Stimulated activated CD8-positive, alpha-beta memory T cell treated with anti-CD3 and anti-CD28 coated beads, Interleukin-15, amount 100 ng/mL, for 4 hours (primary cell): ENCODE data around the gene TNFRSF6B.
A peak's percentile ranks its signal among the peaks of the same experiment; 100 is the strongest.
"Not testable (repeated sequence)": the region's sequence is repeated elsewhere in the genome, so short reads cannot be mapped to it uniquely, and the experiment has no call there.

Experiments used
- DNase-seq, 2 donors: peaks; one replicate each; pipeline ENCODE4 v3.0.0-alpha.2; 2020; ENCODE audit warnings: low read depth in 2 of 2

TNFRSF6B gene

GRCh38 chr20:63708301-63709148 is 12.1 kb downstream of the TNFRSF6B start:
- no peak for DNase-seq

DNA sequence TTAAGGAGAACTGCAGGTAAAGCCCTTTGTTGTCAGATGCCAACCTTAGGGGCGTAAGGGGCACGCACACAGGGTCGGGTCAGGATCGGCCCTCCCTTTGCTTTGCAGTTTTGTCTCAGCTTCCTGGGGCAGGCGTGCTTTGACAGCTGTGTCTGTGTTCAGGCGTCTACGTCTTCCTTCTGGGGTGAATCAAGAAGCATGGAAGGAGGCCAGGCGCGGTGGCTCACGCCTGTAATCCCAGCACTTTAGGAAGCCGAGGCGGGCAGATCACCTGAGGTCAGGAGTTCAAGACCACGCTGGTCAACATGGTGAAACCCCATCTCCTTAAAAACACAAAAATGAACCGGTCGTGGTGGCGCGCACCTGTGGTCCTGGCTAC is 12.7 kb downstream of the TNFRSF6B start:
- DNase-seq: no peak

DNA sequence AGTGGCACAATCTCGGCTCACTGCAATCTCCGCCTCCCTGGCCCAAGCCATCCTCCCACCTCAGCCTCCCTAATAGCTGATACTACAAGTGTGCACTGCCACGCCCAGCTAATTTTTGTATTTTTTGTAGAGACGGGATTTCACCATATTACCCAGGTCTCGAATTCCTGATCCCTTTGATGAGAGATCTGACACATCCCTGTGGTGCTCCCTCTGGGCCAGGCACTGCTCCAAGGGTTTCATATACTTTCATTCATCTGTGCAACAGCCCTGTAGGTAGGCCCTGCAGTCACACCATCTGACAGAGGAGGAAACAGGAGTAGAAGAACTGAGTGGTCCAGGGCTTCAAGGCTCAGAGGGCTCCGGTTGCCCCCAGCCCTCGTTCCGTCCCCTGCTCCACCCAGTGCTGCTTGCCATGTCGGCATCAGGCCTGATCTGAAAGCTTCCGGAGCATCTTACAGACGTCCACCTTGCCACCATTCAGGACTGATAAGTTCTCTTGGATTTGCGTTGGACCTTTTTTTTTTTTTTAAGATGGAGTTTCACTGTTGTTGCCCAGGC is 14.7 kb downstream of the TNFRSF6B start:
- no peak for DNase-seq

GRCh38 chr20:63712191-63712590 is 15.7 kb downstream of the TNFRSF6B start:
- no peak for DNase-seq

- no peak for DNase-seq
These were observed 18.4 kb downstream of the TNFRSF6B start for GRCh38 chr20:63714858-63715257.

- DNase-seq: no peak
These were observed 22.5 kb downstream of the TNFRSF6B start for GRCh38 chr20:63718996-63719395.

- not testable (repeated sequence) for DNase-seq
These were observed 26.6 kb downstream of the TNFRSF6B start for GRCh38 chr20:63722967-63723622.

- not testable (repeated sequence) for DNase-seq
These were observed 33.8 kb downstream of the TNFRSF6B start for GRCh38 chr20:63730189-63730733.

DNA sequence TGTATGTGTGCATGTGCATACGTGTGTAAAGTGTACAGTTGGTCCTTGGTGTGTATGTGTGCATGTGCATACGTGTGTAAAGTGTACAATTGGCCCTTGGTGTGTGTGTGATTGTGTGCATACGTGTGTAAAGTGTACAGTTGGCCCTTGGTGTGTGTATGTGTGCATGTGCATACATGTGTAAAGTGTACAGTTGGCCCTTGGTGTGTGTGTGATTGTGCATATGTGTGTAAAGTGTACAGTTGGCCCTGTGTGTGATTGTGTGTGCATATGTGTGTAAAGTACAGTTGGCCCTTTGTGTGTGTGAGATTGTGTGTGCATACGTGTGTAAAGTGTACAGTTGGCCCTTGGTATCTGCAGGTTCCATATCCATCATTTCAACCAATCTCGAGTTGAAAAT is 35.0 kb downstream of the TNFRSF6B start:
- no peak for DNase-seq

DNA sequence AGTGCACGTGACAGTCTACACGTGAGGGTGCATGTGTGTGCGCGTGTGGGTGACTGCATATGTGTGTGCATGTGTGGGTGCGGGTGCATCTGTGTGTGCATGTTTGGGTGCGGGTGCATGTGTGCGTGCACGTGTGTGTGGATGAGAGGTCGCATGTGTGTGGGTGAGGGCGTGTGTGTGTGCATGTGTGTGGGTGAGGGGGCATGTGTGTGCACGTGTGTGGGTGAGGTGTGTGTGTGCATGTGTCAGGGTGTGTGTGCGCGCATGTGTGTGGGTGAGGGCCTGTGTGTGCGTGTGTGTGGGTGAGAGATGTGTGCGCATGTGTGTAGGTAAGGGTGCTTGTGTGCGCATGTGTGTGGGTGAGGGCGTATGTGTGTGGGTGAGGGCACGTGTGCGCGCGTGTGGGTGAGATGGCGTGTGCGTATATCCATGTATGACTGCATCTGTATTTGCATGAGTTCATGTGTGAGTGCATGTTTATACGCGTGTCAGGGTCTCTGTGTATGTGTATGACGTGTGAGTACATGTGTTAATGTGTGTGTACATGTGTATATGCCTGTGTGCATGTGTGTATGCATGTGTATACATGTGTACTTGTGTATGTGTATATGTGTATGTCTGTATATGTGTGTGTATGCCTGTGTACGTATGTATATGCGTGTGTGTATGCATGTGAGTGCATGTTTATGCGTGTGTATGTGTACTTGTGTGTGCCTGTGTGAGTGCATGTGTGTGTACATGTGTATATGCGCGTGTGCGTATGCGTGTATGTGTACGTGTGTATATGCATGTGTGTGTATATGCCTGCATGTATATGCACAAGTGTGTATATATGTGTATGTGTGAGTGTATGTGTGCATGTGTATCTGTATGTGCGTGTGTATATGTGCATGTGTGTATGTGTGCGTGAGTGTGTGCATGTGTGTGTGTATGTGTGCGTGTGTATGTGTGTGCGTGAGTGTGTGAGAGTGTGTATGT is 36.0 kb downstream of the TNFRSF6B start:
- no peak for DNase-seq

DNA sequence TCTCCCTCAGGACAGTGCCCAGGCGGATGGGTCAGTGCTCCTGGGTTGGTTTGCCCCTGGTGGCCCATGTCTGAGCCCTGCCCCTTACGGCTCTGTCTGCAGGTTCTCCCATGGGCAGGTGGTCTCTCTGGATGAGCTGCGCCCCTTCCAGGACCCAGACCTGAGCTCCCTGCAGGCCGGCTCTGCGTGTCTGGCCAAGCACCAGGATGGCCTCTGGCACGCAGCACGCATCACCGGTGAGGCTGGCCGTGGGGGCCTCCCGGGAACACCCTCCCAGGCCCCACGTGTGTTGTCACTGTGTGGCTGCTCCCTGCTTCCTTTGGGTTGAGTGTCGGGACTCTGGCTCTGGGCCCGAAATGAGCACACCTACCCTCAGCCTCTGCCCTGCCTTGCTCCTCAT is 36.7 kb downstream of the TNFRSF6B start:
- no peak for DNase-seq

- no peak for DNase-seq
These were observed 37.2 kb downstream of the TNFRSF6B start for GRCh38 chr20:63733579-63734081.

GRCh38 chr20:63734111-63734945 is 37.9 kb downstream of the TNFRSF6B start:
- no peak for DNase-seq

- DNase-seq: no peak
These were observed 38.8 kb downstream of the TNFRSF6B start for GRCh38 chr20:63734946-63735858.

DNA sequence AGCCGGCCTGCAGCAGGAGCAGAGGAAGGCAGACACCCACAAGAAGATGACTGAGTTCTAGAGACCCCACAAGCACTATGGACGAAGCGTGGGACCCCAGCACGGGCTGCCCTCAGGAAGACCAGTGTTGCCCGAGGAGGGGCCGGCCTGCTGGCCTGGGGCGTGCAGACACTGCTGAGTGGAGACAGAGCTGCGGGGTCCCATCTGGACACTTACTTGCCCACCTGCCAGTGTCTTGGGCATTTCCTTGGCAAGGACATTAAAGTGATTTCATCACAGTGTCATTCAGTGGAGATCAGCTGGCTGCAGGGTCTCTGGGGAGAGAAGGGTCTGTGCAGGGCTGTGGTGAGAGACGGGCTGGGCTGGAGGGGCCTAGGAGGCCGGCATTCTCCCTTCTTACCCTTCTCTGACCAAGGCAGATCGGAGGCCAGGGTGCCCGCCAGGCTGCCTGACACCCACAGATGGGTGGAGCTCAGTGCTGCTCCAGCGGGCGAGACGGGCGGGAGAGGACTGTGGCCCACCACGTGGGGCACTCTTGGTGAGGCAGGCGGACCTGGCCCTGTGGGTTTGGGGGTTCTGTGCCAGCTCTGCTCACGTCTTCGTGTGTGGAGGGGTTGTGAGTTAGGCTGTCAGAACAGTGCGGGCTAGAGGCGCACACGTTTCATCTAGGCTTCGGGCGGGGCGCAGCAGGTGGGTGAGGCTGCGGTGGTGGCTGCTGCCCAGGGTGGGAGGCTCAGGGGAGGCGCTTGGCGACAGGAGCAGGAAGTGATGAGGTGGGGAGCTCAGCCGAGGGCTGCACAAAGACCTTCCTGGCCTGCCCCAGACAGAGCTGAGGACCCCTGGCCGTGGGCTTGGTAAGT is 39.6 kb downstream of the TNFRSF6B start, which contains the start of gene LIME1:
Gene LIME1, plus strand, starts transcription at position 806 of the 860 bp plus-strand sequence. CDS start 886 bp downstream, outside the sequence.
- DNase-seq: peak; percentile 51 to 65

DNA sequence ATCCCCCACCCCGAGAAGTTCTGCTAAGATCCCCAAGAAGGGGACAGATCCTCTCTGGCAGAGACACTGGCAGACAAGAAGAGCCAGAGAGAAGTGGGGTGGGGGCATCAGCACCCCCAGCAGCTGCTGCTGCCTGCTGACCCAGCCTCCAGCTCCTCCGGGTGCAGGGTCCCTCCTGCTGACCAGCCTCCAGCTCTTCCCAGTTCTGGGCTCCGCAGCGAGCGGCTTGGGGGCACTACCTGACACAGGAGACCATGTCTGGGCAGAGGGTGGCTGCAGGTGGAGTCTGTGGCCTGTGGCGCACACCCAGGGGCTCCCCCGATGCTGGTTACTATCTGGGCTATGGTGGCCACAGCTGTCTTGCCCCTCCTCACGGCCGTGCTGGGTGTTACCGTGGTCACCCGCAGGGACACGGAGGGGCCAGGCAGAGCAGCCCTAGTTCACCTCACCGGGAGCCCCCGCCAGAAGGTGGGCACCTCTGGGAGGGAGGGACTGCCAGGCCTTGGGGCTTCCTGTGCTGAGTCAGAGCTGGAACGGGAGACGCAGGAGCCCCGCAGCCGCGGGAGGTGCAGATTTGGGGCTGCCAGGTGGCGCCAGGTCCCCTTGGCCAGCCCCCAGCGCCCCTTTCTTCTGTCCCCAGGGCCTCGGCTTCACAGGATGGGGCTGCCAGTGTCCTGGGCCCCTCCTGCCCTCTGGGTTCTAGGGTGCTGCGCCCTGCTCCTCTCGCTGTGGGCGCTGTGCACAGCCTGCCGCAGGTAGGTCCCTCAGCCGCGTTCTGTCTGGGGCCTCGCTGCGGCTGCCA is 40.6 kb downstream of the TNFRSF6B start:
- DNase-seq: no peak

GRCh38 chr20:63737695-63737944 is 41.2 kb downstream of the TNFRSF6B start:
- DNase-seq: no peak
